HG03520 (cell line): Measurements from ENCODE around the gene NEDD9.

Experiments used
- ATAC-seq: cut with Tn5 transposase; IDR thresholded peaks from one replicate; pipeline ENCODE4 v1.9.1; 2021; ENCODE audit warnings: mild to moderate bottlenecking, moderate library complexity; ENCODE audit not compliant: unreplicated experiment

NEDD9 gene, protein sequence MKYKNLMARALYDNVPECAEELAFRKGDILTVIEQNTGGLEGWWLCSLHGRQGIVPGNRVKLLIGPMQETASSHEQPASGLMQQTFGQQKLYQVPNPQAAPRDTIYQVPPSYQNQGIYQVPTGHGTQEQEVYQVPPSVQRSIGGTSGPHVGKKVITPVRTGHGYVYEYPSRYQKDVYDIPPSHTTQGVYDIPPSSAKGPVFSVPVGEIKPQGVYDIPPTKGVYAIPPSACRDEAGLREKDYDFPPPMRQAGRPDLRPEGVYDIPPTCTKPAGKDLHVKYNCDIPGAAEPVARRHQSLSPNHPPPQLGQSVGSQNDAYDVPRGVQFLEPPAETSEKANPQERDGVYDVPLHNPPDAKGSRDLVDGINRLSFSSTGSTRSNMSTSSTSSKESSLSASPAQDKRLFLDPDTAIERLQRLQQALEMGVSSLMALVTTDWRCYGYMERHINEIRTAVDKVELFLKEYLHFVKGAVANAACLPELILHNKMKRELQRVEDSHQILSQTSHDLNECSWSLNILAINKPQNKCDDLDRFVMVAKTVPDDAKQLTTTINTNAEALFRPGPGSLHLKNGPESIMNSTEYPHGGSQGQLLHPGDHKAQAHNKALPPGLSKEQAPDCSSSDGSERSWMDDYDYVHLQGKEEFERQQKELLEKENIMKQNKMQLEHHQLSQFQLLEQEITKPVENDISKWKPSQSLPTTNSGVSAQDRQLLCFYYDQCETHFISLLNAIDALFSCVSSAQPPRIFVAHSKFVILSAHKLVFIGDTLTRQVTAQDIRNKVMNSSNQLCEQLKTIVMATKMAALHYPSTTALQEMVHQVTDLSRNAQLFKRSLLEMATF

DNA sequence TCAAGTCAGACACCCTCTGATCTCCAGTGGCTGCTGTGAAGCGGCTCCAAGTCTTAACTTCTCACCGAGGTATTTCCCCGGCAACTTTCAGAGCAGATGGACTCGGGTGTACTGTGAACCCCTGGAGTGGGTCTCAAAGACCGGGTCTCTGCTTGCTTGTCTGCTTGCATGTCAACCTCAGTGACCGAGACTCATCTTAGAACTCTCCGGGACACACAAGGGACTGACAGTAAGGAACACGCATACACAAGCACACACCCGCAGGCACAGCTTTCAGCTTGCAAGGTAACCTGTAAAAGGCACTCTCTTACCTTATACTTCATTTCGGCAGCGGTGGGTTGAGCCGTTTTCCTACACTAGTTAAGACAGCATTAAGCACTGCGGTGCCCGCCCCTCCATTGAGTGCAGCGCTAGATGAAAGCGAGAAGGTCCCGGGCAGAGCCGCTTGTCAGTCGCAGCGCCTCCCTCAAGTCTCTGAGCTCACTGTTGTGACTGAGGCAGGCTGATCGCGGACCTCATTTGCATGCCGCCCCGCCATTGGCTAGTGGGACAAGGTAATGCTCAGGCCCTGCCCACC is at the start of gene NEDD9:
Gene NEDD9, minus strand, starts transcription at position 476 of the 577 bp plus-strand sequence. Its CDS starts 153 bp downstream, at position 323.
- ATAC-seq, result peak; percentile 99

DNA sequence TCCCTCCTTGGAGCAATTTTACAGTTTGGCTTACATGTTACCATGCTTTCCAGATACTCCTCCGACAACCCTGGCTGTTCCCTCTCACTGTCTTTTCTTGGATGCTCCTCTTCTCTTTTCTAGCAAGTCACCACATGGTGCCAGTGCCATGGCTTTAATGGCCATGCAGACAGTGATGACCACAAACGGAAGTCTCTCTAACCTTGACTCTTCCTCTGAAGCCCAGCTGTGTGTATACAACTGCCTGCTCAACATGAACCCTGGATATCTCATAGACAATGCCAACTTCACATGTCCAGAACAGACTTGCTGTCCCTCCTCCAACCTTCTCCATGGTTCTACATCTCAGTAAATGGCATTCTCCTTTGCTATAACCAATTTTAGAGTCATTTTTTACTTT is 49.8 kb upstream of the NEDD9 start:
- no peak for ATAC-seq

DNA sequence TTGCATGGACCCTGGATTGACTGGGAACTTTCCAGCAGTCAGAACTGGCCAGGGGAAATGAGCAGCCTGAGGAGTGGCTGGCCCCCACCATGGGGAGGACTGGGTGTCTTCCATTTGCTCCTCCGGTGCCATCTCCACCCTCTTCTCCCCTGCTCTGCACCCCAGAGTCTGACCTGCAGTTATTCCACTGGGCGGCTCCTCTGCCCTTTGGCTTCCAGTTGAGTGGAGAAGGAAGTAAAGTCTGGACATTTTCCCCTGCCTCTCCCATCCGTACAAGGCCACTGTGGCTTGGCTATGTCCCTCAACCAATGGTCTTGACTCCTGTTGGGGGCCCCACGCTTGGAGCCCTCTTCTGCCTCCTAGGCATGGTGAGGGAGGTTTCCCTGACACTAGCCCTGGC is 47.9 kb upstream of the NEDD9 start:
- ATAC-seq, result no peak

DNA sequence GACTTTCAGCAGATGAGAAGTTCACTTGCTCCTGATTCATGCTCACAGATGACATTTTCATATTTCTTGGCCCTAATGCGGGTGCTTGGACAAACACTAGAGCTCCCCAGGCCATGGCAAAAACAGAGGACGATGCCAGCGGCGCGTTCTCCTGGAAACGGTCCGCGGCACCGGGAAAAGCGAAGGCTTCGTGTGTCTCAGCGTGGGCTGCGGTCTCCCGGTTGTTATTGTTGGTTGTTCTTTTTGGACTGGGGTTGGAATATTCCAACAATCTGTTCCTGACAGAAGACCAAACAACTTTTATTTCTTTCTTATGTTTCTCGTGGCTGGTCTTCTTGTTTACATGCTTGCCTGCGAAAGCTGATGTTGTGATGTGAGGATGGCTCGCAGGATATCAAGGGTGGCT is 46.8 kb upstream of the NEDD9 start:
- ATAC-seq, result no peak

- ATAC-seq, result peak; percentile 27
Measured at GRCh38 chr6:11278207-11278559, 45.7 kb upstream of the NEDD9 start.

GRCh38 chr6:11277275-11278206 is 45.1 kb upstream of the NEDD9 start:
- no peak for ATAC-seq

GRCh38 chr6:11276911-11277274 is 44.4 kb upstream of the NEDD9 start:
- ATAC-seq, result no peak

- ATAC-seq, result no peak
Measured at GRCh38 chr6:11276228-11276627, 43.8 kb upstream of the NEDD9 start.

- peak; percentile 65 for ATAC-seq
Measured at GRCh38 chr6:11275598-11275997, 43.1 kb upstream of the NEDD9 start.

- ATAC-seq, result no peak
Measured at GRCh38 chr6:11273406-11274065, 41.1 kb upstream of the NEDD9 start.

DNA sequence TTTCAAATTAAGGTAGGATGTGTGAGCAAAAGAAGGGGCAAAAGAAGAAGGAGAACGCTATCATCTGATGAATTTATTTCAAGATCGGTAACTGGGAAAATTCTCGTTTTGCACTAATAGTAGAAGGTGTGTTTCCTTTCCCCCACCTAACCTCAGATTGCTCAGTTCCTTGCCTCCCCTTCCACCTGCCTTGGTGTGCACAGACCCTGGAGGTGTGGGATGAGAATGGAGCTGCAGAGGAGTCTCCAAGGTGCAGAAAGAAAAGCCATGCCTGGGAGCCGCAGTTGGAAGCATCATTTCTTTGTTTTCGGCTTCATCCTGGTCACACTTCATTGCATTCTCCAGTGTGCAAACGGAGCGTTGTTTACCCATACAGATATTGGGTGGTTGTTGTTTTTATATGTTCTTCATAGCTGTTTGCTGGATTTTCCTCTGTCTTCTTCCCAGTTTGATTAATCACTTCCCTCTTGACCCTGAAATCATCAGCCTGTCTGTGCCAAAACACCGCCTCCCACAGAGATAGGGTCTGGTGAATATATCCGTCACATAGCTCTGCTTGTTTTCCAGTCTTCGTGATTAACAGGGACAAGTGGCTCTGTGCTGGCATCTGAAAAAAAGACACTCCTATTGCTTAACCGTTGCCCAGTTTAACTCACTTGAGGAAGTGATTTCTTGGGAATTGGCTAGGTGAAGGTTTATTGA is 40.2 kb upstream of the NEDD9 start:
- no peak for ATAC-seq

- ATAC-seq, result no peak
Measured at GRCh38 chr6:11271228-11272020, 39.0 kb upstream of the NEDD9 start.

DNA sequence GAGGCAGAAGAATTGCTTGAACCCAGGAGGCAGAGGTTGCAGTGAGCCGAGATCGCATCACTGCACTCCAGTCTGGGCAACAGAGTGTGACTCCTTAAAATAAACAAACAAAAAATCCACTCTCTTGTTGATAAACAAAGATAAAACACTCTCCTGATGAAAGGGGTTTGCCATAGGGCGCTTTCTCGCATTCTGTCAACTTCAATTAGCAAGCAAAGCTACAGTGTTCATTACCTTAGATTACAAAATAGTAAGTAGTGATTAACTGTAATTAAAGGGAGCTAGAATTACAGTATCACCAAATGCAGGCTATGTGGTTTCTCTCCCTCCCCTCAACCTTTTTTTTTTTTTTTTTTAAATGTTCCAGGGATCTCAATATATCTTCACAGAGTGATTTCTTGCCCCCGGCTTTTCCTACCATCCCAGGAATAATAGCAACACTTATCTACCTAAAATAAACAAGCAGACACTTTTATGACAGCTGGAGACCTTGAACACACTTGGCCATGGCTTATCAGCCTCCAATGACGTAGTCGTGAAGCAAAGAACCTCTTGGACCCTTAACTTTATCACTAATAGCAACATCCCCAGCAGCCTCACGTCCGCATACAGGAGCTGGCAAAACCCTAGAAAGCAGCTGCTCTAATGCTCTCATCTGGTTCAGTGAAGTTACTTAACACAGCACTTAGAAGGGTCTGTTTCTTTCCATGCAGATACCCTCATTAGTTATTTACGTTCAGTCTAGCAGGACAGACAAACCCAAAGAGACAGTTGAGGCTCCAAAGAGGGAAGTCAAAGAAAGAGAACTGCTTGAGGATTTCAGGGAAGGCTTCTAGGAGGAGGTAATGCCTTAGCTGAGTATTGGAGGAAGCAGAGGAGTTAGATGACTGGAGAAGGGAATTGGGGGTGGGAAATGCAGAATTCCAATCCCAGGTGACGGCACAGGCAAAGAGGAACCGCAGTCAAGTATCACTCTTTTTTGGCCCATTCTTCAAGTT is 37.9 kb upstream of the NEDD9 start:
- no peak for ATAC-seq

- no peak for ATAC-seq
Measured at GRCh38 chr6:11268978-11269377, 36.5 kb upstream of the NEDD9 start.

DNA sequence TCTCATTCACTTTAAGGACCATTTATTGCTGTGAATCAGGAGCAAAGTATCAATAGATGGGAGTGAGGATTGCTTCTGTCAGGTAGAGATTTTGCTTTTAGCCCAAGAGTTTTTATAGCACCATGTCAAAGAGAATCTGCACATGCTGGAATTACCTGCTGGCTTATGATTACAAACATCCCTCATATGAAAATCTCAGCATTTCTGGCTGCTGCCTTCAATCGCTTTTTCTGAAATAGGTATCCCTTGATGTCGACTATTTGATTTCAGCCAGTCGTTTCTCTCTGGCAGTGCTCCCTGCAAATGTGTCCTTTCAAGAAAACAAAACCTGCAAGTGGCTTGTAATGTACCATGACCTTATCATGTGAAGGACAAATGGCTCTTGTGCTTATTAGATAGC is 34.5 kb upstream of the NEDD9 start:
- no peak for ATAC-seq

DNA sequence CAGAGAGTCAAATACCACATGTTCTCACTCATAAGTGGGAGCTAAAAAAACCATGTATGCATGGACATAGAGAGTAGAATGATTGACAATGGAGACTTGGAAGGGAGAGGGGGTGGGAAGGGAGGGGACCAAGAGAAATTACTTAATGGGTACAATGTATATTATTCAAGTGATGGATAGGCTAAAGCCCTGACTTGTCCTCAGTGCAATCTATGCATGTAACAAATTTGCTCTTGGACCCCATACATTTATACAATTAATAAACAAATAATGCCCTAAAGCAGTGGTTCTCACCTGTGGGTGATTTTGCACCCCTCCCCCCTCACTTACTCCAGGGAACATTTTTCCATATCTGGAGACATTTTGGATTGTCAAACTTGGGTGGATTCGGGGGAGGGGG is 33.5 kb upstream of the NEDD9 start:
- ATAC-seq, result no peak

- ATAC-seq, result no peak
Measured at GRCh38 chr6:11264100-11264499, 31.6 kb upstream of the NEDD9 start.
